GM19023 (cell line): ENCODE data around the gene SLC25A26.
A peak's percentile ranks its signal among the peaks of the same experiment; 100 is the strongest.

Experiments
- ATAC-seq: cut with Tn5 transposase; IDR thresholded peaks from one replicate; pipeline ENCODE4 v1.9.1; 2021; ENCODE audit warnings: mild to moderate bottlenecking, moderate library complexity; ENCODE audit not compliant: unreplicated experiment

SLC25A26 gene

GRCh38 chr3:66314455-66314854 lies 93.7 kb downstream of the SLC25A26 start:
- ATAC-seq = no peak

DNA sequence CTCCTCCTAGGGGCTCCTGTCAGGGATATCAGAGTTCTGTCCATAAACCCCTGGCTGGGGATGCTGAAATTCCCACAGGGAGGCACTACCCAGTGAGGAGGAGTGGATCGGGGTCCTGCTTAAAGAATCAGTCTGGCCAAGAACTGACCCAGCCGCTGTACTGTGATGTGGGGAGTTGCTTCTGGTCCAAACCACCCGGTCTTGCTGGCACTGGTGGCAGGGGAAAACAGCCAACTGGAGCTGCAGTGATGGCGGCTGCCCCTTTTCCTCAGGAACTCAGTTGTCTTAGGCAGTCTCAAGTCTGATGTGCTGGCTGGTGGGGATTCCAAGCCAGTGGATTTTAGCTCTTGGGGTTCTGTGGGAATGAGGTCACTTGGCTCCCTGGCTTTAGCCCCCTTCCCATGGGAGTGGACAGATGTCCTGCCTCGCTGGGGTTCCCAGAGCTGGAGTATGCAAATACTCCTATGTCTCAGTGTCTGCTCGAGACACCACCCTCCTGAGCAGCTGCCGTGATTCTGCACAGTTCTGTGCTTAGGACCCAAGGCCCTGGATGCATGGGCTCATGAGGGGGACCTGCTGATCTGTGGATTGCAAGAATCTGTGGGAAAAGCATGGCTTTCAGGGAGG lies 97.1 kb downstream of the SLC25A26 start:
- ATAC-seq = no peak

DNA sequence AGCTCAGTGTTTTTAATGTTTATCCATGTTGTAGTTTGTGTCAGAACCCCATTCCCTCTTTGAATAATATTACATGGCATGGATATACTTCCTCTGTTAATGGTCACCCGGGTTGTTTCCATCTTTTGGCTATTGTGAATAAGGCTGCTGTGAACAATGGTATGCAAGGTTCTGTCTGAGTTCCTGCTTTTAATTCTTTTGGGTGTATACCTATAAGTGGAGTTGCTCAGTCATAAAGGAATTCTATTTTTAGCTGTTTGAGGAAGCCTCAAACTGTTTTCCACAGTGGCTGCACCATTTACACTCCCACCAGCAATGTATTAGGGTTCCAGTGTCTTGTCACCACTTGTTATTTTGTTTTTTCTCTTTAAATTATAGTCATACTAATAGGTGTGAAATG lies 99.6 kb downstream of the SLC25A26 start:
- no peak for ATAC-seq

GRCh38 chr3:66322436-66322835 lies 101.6 kb downstream of the SLC25A26 start:
- no peak for ATAC-seq

DNA sequence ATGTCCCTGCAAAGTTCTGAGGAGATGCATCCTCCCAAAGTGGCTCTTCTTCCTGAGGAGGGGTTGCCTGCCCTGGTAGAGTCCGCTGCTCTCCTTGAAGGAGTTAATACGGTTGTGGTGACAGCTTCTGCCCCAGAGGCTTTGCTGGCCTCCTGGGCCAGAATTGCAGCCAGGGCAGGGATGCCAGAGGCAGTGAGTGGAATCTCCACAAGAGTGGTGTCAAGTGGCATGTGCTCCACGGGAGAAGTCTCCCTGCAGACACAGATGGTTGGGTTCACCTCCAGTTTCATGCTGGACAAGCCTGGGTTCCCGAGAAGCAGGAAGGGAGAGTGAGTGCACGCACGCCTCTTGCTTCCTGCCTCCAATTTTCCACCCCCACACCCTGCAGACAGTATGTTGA lies 105.5 kb downstream of the SLC25A26 start:
- ATAC-seq = no peak

- no peak for ATAC-seq
Measured at GRCh38 chr3:66335671-66336070, 114.9 kb downstream of the SLC25A26 start.

DNA sequence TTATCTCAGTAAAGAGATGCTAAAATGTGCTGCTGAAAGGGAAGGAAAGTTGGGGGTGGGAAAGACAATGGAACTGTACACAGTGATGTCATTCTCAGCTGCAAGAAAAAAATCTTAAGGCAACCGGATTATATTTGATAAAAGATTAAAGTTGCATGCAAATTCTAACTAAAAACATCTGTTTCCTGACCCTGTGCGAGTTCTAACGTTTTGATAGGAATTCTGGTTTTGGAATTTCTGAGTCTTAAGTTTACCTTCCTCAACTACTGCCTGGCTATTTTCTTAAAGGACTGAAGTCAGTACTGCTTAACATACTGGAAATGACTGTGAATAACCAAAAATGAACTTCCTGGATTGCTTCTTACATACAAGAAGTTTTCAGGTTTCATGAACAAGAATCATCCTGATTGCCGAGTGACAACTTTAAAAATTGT lies 115.5 kb downstream of the SLC25A26 start:
- ATAC-seq = no peak

- no peak for ATAC-seq
Measured at GRCh38 chr3:66338927-66339326, 118.1 kb downstream of the SLC25A26 start.

DNA sequence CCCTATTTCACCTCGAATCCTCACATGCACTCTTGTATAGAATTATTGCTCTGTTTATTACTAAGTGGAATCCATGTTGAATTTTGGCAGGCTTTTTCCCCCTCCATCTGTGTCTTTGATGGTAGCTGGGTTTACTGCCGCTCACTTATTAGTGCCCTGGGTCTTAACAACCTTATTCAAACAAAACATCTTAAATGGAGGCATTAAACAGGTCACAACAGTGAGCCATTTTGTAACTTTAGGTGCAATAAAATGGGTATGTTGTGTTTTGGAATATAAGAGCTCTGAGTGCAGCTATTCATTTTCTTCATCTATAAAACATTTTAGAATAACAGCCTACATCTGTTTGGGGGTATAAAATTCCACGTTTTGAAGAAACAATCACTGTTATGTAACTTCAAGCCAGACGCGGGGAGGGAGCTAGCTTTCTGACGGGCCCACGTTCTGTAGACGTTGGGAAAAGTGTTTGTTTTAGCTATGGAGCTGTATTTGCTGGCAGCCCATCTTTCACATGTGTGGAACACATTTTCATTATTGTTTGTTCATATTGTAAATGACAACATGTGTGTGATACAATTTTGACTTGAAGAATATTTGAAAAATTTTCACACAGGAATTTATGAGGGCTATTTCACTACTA lies 122.0 kb downstream of the SLC25A26 start:
- ATAC-seq = no peak

DNA sequence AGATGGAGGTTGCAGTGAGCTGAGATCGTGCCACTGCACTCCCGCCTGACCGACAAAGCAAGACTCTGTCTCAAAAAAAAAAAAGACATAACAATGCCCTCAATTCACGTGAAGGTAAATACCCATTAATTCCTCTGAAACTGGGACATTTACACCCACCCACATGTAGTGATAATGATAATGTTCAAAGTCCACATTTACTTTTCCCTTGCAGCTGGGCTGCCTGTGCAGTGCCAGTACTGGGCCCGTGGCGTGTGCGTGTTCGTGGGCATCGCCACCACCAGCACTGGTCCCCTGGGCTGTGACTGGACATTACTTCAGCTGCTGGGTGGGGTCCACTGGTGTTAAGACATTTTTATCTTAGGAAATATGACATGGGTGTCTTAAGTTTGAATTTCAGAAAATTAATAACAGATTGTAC lies 123.6 kb downstream of the SLC25A26 start:
- ATAC-seq = no peak

GRCh38 chr3:66344848-66345578 lies 124.2 kb downstream of the SLC25A26 start:
- no peak for ATAC-seq

- ATAC-seq = no peak
Measured at GRCh38 chr3:66348704-66349103, 127.9 kb downstream of the SLC25A26 start.

DNA sequence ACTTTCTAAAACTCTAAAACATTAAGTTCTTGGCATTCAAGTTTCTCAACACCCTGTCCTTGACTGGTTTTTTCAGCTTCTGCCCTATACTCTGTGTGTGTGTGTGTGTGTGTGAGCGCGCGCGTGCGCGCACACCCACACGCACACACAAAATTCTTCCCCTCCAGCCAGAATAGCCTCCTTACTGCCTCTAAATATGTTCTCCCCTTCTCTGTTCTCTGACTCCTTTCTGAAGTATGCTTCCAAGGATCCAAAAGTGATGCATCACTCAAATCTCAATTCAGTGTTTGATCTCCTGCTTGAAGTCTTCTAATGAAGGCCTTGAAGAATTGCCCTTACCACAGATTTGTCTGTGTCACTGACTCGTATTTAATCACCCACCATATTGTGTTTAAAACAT lies 129.8 kb downstream of the SLC25A26 start:
- ATAC-seq = no peak

DNA sequence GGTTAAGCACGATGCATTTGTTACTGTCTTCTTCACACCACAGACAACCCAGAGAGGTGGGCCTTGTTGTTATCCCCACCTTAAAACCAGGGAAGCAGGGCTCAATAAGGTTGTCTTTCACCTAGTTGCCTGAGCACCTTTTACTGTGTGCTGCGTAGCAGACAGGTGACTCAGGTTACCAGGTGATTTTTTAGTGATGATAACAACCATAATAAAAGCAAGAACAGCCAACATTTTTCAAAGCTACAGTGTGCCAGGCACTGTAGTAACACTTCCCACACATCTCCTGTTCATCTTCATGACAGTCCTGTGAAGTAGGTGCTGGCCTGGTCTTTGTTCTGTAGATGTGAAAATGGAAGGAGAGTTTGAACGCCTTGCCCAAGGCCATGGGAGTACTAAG lies 132.2 kb downstream of the SLC25A26 start:
- no peak for ATAC-seq

DNA sequence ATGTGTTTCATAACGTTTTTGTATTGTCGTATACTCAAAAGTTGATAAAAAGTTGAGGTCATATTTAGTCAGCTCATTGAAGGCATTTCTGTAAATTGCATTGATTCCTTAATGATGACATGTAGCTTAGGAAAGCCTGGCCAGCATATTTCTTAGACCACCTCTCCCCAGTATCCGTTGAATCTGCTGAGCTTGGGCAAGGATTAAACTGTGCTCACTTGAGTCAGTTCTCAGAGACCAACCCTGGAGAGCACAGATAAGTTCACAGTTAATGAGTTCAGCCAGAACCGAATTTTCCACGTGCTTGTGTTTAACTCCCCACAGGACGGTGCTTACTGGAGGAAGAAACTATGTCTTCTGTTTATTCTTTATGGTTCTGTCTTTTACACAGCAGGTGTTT lies 132.7 kb downstream of the SLC25A26 start:
- no peak for ATAC-seq

DNA sequence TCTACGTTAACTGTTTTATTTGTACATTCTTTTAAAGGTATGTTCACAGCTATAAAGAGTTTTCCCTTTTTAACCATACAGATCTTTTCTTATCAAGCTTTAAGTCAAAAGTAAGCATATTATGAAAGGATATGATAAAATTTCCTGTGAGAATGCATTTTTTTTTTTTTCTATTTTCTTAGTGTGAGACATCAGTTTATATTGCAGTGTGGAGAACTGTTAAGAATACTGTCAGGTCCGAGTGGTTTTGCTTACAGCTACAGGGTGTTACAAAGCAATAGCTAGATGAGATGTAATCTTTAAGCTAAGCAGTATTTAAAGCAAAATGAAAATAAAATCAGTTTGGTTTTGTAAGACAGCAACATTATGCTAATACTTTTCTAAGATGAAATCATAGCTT lies 133.2 kb downstream of the SLC25A26 start:
- ATAC-seq = no peak

GRCh38 chr3:66355394-66355793 lies 134.6 kb downstream of the SLC25A26 start:
- ATAC-seq = peak; percentile 69

DNA sequence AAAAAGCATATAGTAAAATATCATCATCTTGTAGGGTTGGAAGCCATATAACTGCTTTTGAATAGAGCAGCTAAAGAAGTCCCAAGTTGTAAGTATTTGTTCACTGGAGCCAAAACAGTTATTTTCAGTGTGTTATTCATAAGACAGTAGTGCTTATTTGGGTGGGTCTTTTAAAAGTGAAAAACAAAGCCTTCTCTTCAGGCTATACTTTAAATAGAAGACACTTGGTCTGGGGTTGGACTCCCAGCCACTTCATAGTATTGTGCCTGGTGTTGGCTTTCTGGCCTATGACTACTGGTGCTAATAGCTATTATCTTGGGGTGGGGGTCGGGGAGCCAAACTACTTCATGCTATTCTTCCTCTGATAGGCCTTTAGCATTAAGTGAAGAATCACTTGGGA lies 135.2 kb downstream of the SLC25A26 start:
- no peak for ATAC-seq

DNA sequence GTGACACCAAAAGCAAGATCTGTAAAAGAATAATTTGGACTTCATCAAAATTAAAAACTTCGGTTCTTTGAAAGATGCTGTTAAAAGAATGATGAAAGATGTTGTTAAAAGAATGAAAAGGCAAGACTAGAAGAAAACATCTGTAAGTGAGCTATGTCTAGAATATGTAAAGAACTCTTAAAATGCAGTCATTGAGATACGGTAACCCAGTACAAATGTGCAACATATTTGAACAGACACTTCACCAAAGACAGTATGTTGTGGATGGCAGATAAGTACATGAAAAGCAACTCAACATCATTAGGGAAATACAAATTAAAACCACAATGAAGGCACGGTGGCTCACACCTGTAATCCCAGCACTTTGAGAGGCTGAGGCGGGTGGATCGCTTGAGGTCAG lies 140.6 kb downstream of the SLC25A26 start:
- no peak for ATAC-seq

DNA sequence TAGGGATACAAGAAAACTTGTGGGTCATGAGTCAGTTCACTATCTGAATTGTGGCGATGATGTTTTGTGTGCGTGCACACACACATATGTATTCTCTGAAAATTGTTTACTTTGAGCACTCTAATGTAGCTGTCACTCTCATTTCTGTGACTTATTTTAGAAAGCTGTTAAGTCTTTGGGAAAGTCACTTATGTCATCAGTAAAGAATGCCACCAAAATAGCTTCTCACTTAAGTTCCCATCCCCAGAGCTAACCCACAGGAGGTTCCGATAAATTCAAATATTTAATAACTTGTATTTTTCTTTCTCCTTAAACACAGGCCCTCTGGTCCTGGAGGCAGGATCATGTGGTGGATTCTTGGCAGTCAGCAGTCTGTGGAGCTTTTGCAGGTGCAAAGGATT lies 141.7 kb downstream of the SLC25A26 start:
- ATAC-seq = no peak

DNA sequence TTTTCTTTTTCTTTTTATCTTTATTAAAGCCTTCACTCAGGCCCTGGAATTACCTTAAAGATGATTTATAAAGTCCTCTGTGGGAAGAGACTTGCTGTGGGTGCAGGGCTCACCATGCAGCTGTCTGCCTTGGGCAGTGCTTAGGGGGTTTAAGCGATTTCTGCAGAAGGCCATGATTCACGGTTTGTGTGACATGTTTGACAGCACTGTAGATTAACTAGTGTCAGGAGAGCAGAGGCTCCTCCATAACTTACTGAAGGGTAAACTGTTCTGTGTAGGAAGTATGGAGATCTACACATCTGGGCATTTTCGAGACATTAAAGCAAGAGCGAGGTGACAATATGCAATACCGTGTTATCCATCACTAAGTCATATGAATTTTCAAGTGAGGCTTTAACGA lies 142.3 kb downstream of the SLC25A26 start:
- ATAC-seq = no peak

DNA sequence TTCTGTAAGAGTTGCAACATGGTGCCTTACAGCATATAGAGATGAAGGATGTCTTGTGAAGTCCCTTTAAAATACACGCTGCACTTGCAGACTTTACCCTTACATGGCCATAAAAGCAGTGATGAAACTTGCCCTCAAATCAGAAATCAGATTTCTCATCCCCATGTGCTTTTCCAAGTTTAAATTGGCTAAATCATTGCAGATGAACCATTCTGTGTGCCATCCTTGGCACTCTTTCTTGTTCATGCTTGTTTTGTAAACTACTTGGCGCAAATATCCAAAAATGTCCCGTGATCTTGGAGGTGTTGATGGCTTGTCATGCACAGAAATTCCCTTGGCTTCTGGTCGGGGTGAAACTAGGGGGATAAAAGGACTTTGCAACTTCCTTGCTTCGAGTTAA lies 144.3 kb downstream of the SLC25A26 start:
- no peak for ATAC-seq
